GM12878 (cell line): ENCODE results near the gene MTX1. TPM values are rescaled to one million over a fixed set of nuclear protein-coding genes. Genes with fewer than 3 reads are reported as not detected.
A peak's percentile ranks its signal among the peaks of the same experiment; 100 is the strongest.

Experiments
- ATAC-seq: fragments of 200-7000 bp; cut with Tn5 transposase; 3 replicates; pipeline ENCODE4 v1.9.1; 2020; ENCODE audit warnings: mild to moderate bottlenecking, moderate library complexity
- BruUV-seq: library from RNA; stranded (reverse); fragments of 400-500 nt; replicated peaks from 2 replicates; lab custom pipeline; 2021; lab: Mats Ljungman, UMichigan
- CTCF ChIA-PET: fragments of 300-600 bp; sonication (Branson Sonifier 250); formaldehyde crosslinking; extraction: SDS; loops from one replicate; lab custom pipeline; 2021; ENCODE audit warnings: inconsistent platforms; lab: Yijun Ruan, JAX
- POLR2A ChIA-PET: fragments of 350-600 bp; formaldehyde crosslinking; extraction: SDS; loops from one replicate; lab custom pipeline; 2021; ENCODE audit warnings: inconsistent platforms; lab: Charles Lee
- RAD21 ChIA-PET: fragments of 300-600 bp; sonication (Branson Sonifier 250); formaldehyde crosslinking; loops from one replicate; lab custom pipeline; 2023; ENCODE audit warnings: antibody characterized with exemption; ENCODE audit not compliant: unreplicated experiment; lab: Charles Lee
- SMC1A ChIA-PET: fragments of 300-600 bp; sonication (Branson Sonifier 250); formaldehyde crosslinking; loops from one replicate; lab custom pipeline; 2023; ENCODE audit not compliant: unreplicated experiment, uncharacterized antibody; lab: Charles Lee
- DNase-seq: peaks from one replicate; pipeline ENCODE4 v3.0.0-alpha.2; 2011; ENCODE audit warnings: low read depth, low spot score
- FAIRE-seq: peaks from 3 replicates; lab custom pipeline; 2011; peaks lifted over from hg19 to GRCh38; lab: Jason Lieb, UNC
- H2AFZ ChIP-seq: 2 replicates; pipeline ENCODE4 v1.6.0; 2011; ENCODE audit warnings: low read depth, low read length, control low read depth; ENCODE audit not compliant: control insufficient read depth
- H3K27ac ChIP-seq: 2 replicates; pipeline ENCODE4 v1.5.1; 2011; ENCODE audit warnings: control low read depth; ENCODE audit not compliant: control insufficient read depth, insufficient read depth
- H3K27me3 ChIP-seq, 2 experiments: replicated peaks in 1 of 2; 2 replicates each; pipeline versions ENCODE4 v1.6.0 to v1.6.1; 2011; ENCODE audit warnings: low read length in 1 of 2; ENCODE audit not compliant: control insufficient read depth in 2 of 2, insufficient read depth in 2 of 2
- H3K36me3 ChIP-seq, 2 experiments: 2 replicates each; pipeline ENCODE4 v1.5.1; 2011; ENCODE audit warnings: low read length in 1 of 2; ENCODE audit not compliant: control insufficient read depth in 2 of 2, insufficient read depth in 2 of 2
- H3K4me1 ChIP-seq: 2 replicates; pipeline ENCODE4 v1.6.1; 2011; ENCODE audit warnings: mild to moderate bottlenecking, low read length, moderate library complexity, mixed read lengths; ENCODE audit not compliant: control insufficient read depth, insufficient read depth
- H3K4me2 ChIP-seq: 2 replicates; pipeline ENCODE4 v1.6.0; 2011; ENCODE audit warnings: control low read depth; ENCODE audit not compliant: control insufficient read depth, insufficient read depth
- H3K4me3 ChIP-seq: fragments of 200-600 bp; sonication (generic); 2 replicates; pipeline ENCODE4 v1.5.1; 2016
- H3K79me2 ChIP-seq: 2 replicates; pipeline ENCODE4 v1.6.0; 2011; ENCODE audit warnings: low read length; ENCODE audit not compliant: control insufficient read depth, insufficient read depth
- H3K9ac ChIP-seq: 2 replicates; pipeline ENCODE4 v1.8.0; 2011; ENCODE audit warnings: low read length, control low read depth, mixed read lengths; ENCODE audit not compliant: control insufficient read depth, insufficient read depth
- H3K9me3 ChIP-seq: replicated peaks from 3 replicates; pipeline ENCODE4 v1.5.1; 2011; ENCODE audit warnings: mild to moderate bottlenecking, low read length; ENCODE audit not compliant: control insufficient read depth, insufficient read depth
- H4K20me1 ChIP-seq: 2 replicates; pipeline ENCODE4 v1.6.0; 2011; ENCODE audit not compliant: control insufficient read depth, insufficient read depth
- CBX3 ChIP-seq: fragments of 200-600 bp; sonication (generic); IDR thresholded peaks from 2 replicates; pipeline ENCODE4 v1.6.1; 2016; ENCODE audit warnings: low read depth, borderline replicate concordance
- GABPA ChIP-seq: IDR thresholded peaks from 2 replicates; pipeline ENCODE4 v1.6.1; 2014; ENCODE audit warnings: antibody characterized with exemption, low read depth, mild to moderate bottlenecking, inconsistent platforms
- HDAC6 ChIP-seq: fragments of 200-600 bp; sonication (generic); IDR thresholded peaks from one replicate; pipeline ENCODE4 v1.8.0; 2017; ENCODE audit warnings: antibody characterized with exemption; ENCODE audit not compliant: unreplicated experiment
- NFYA ChIP-seq: IDR thresholded peaks from 2 replicates; pipeline ENCODE4 v1.6.1; 2011; ENCODE audit warnings: low read depth, mild to moderate bottlenecking, low read length, improper control_type of control experiment, borderline replicate concordance
- SPI1 ChIP-seq: IDR thresholded peaks from 2 replicates; pipeline ENCODE4 v1.6.1; 2011; ENCODE audit warnings: low read depth, mild to moderate bottlenecking, low read length, moderate library complexity, borderline replicate concordance; ENCODE audit not compliant: insufficient read depth
- WRNIP1 ChIP-seq: IDR thresholded peaks from 2 replicates; pipeline ENCODE4 v1.6.1; 2011; ENCODE audit warnings: low read depth, low read length, improper control_type of control experiment, borderline replicate concordance
- WGBS: methylation state at CpG from one replicate; pipeline ENCODE4 v1.1.6; 2016; ENCODE audit warnings: low lambda C conversion rate; ENCODE audit not compliant: insufficient replicate concordance, insufficient coverage; ENCODE audit errors: missing lambda C conversion rate; 5-methylcytosine and 5-hydroxymethylcytosine counted together
- in situ Hi-C: fragments of 300-500 bp; cut with MboI; formaldehyde crosslinking; loops from 9 replicates; pipeline ENCODE4 v1.14.3; 2018; ENCODE audit warnings: mixed read lengths
- intact Hi-C: fragments of 100-400 bp; cut with micrococcal nuclease; formaldehyde crosslinking; loops from one replicate; pipeline ENCODE4 v1.14.2; 2022; ENCODE audit not compliant: unreplicated experiment
- polyA plus RNA-seq, 11 experiments: library from polyadenylated mRNA; depleted of rRNA in 4 of 11; unstranded in 6 of 11; stranded (reverse) in 5 of 11; fragments of >200 nt; fragmentation: Nextera tagmentation in 4 of 11; fragmentation: Illumina TruSeq in 1 of 11; extraction: Ambion mirVana in 4 of 11; extraction: Trizol in 1 of 11; gene quantifications; 1 replicate in 1 of 11; 2 replicates in 10 of 11; pipeline versions ENCODE4 v1.2.1 to v1.2.3, GENCODE V29; 2011 to 2016; ENCODE audit warnings: inconsistent platforms in 2 of 11, missing spikeins in 2 of 11, low read depth in 1 of 11
- total RNA-seq, 4 experiments: library from RNA; depleted of rRNA in 3 of 4; stranded (reverse); fragments of >200 nt in 3 of 4; fragmentation: Illumina TruSeq in 1 of 4; extraction: Trizol in 1 of 4; gene quantifications; 2 replicates each; pipeline versions ENCODE4 v1.2.1 to v1.2.3, GENCODE V29; 2013 to 2021
- TF ChIP-seq, protein P1 (sequence below): IDR thresholded peaks from 2 replicates; pipeline ENCODE4 v1.6.1; 2012; ENCODE audit warnings: mild to moderate bottlenecking, low read depth, low read length

MTX1 gene
- total and polyA plus RNA-seq, 10 of the 15 experiments (the other 5 are each of a cell fraction or from before 2014, with no cell fraction given): 15.8 to 92.0 (median 49.1) TPM

DNA sequence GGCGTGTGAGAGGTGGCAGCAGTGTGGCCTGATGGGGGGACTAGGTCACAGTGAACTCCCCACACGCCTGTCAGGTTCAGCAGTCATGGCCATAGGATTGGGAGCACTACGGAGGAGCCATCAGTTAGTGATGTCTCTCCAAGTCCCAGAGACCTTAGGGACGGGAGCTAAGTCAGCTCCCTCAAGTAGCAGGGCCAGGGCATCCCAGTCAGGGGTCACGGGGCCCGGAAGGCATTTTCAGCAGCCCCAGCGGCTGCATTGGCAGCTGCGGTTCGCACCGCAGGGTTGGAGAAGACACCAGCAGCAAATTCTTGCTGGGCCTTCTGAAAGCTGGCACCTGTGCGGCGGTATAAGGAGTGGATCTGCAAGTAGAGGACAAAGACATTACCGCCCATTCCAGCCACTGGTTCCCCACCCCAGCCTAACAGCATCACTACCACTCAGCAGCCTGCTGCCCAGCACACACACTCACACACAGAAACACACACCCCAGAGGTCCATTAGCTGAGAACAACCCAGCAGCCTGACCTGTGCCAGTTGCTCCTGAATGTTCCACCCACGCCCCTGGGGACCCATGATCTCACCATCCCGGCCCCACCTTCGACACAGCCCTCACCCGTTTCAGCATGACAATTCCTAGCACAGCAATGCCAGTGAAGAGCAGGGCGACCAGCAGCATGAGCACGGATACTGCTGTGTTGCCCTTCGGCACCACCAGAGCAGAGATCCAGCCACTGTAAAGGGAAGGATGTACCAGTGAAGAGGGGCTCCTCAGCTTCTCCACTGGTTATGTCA, 47.8 kb downstream of the MTX1 start:
- in situ Hi-C loops: loop anchor here (5.0 kb wide), 1 partner anchor 336 kb away; no protein-coding TSS in a partner anchor
- Histone ChIP-seq H3K4me1 (peaks cover 19% of the 10 kb centered on the region), H3K4me3 (no peak overlapping the region), H3K79me2 (peaks cover 17% of the 10 kb centered on the region), H3K27ac (no peak overlapping the region), H3K9me3 (no peaks in the 10 kb centered on the region), H2AFZ (no peak overlapping the region), H4K20me1 (no peaks in the 10 kb centered on the region), H3K4me2 (peak overlapping the region; percentile 97; the same call in 1 of the 2 replicates), H3K27me3 (no peaks in the 10 kb centered on the region), H3K36me3 (peaks cover 4 to 7% of the 10 kb centered on the region in 2 experiments; a peak in 2 of 4 replicates), H3K9ac (no peak overlapping the region)
- WGBS: 87% methylated on average over 20 of the region's 20 CpGs
- TF ChIP-seq WRNIP1 (no peak), HDAC6 (no peak), CBX3 (no peak), SPI1 (no peak), NFYA (no peak), GABPA (no peak)
- TF ChIP-seq, protein P1, sequence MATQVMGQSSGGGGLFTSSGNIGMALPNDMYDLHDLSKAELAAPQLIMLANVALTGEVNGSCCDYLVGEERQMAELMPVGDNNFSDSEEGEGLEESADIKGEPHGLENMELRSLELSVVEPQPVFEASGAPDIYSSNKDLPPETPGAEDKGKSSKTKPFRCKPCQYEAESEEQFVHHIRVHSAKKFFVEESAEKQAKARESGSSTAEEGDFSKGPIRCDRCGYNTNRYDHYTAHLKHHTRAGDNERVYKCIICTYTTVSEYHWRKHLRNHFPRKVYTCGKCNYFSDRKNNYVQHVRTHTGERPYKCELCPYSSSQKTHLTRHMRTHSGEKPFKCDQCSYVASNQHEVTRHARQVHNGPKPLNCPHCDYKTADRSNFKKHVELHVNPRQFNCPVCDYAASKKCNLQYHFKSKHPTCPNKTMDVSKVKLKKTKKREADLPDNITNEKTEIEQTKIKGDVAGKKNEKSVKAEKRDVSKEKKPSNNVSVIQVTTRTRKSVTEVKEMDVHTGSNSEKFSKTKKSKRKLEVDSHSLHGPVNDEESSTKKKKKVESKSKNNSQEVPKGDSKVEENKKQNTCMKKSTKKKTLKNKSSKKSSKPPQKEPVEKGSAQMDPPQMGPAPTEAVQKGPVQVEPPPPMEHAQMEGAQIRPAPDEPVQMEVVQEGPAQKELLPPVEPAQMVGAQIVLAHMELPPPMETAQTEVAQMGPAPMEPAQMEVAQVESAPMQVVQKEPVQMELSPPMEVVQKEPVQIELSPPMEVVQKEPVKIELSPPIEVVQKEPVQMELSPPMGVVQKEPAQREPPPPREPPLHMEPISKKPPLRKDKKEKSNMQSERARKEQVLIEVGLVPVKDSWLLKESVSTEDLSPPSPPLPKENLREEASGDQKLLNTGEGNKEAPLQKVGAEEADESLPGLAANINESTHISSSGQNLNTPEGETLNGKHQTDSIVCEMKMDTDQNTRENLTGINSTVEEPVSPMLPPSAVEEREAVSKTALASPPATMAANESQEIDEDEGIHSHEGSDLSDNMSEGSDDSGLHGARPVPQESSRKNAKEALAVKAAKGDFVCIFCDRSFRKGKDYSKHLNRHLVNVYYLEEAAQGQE: no peak
- SMC1A ChIA-PET: interaction anchor here (1.2 kb wide), 1 partner anchor 67 kb away, joined by 4 read pairs; no protein-coding TSS in a partner anchor
- intact Hi-C loops: no loop called here
- POLR2A ChIA-PET: interaction anchor here (1.4 kb wide), 1 partner anchor 15 kb away, joined by 5 read pairs; a partner anchor contains a TSS
- RAD21 ChIA-PET: no interaction called here
- FAIRE-seq (no peak), DNase-seq (no peak), ATAC-seq (no peak)
- CTCF ChIA-PET: interaction anchor here (0.8 to 9.6 kb wide), 3 partner anchors 9 to 68 kb away, joined by 3 to 225 read pairs (median 3); partner anchors contain the start of gene RUSC1
- no TSS peak for BruUV-seq
